Type B pancreatic cell (in vitro differentiated cells): ENCODE measurements around the gene PTPRT. TPM values are rescaled to one million over a fixed set of nuclear protein-coding genes. Genes with fewer than 3 reads are reported as not detected.

ENCODE experiments used
- DNase-seq: peaks from one replicate; pipeline ENCODE4 v3.0.0; 2021; ENCODE audit warnings: mixed read lengths; ENCODE audit not compliant: unreplicated experiment; ENCODE audit errors: extremely low spot score
- H3K27ac Mint-ChIP-seq: 2 replicates; pipeline ENCODE4 v1.8.0; 2021; ENCODE audit warnings: mild to moderate bottlenecking, mixed read lengths
- H3K27me3 Mint-ChIP-seq: 2 replicates; pipeline ENCODE4 v1.8.0; 2021; ENCODE audit warnings: mixed read lengths
- H3K36me3 Mint-ChIP-seq: 2 replicates; pipeline ENCODE4 v1.8.0; 2021; ENCODE audit warnings: mixed read lengths
- H3K4me1 Mint-ChIP-seq: one replicate; pipeline ENCODE4 v1.8.0; 2021; ENCODE audit warnings: mixed read lengths; ENCODE audit not compliant: unreplicated experiment
- H3K4me3 Mint-ChIP-seq: 2 replicates; pipeline ENCODE4 v1.8.0; 2021; ENCODE audit warnings: mild to moderate bottlenecking, mixed read lengths
- H3K9me3 Mint-ChIP-seq: 2 replicates; pipeline ENCODE4 v1.8.0; 2021; ENCODE audit warnings: mixed read lengths
- CTCF ChIP-seq: fragments of 200-600 bp; sonication (generic); conservative IDR thresholded peaks from 2 replicates; pipeline ENCODE4 v1.5.0; 2021; ENCODE audit warnings: antibody characterized with exemption, mild to moderate bottlenecking
- total RNA-seq: library from RNA; stranded (reverse); gene quantifications from 2 replicates; pipeline ENCODE4 v1.2.1, GENCODE V29; 2021; ENCODE audit warnings: low replicate concordance

PTPRT gene
- total RNA-seq, 1 donor from 2014 or later, result 7.0 TPM

- Mint-ChIP-seq H3K36me3 (no peaks in the 10 kb centered on the region), H3K27me3 (peaks cover 6% of the 10 kb centered on the region), H3K4me3 (no peak overlapping the region), H3K9me3 (no peaks in the 10 kb centered on the region), H3K4me1 (no peaks in the 10 kb centered on the region), H3K27ac (no peak overlapping the region)
- no peak for TF ChIP-seq CTCF
- no peak for DNase-seq
Observed at GRCh38 chr20:42429761-42430458, 759.8 kb downstream of the PTPRT start.

GRCh38 chr20:42419814-42420532, 769.7 kb downstream of the PTPRT start:
- no peak overlapping the region for H3K27ac Mint-ChIP-seq
- peaks cover 4% of the 10 kb centered on the region for H3K4me1 Mint-ChIP-seq
- no peak for TF ChIP-seq CTCF
- no peak overlapping the region for H3K4me3 Mint-ChIP-seq
- no peak for DNase-seq
- no peaks in the 10 kb centered on the region for H3K9me3 Mint-ChIP-seq
- no peaks in the 10 kb centered on the region for H3K36me3 Mint-ChIP-seq
- peaks cover 20% of the 10 kb centered on the region for H3K27me3 Mint-ChIP-seq

- Mint-ChIP-seq H3K27me3 (no peaks in the 10 kb centered on the region), H3K9me3 (no peaks in the 10 kb centered on the region), H3K4me1 (no peaks in the 10 kb centered on the region), H3K4me3 (no peak overlapping the region), H3K36me3 (no peaks in the 10 kb centered on the region), H3K27ac (no peak overlapping the region)
- DNase-seq, result no peak
- TF ChIP-seq CTCF, result no peak
Observed at GRCh38 chr20:42406826-42407225, 782.9 kb downstream of the PTPRT start.

- no peak for TF ChIP-seq CTCF
- Mint-ChIP-seq H3K27ac (no peak overlapping the region), H3K4me3 (no peak overlapping the region), H3K9me3 (no peaks in the 10 kb centered on the region), H3K27me3 (peaks cover 3% of the 10 kb centered on the region), H3K4me1 (peaks cover 4% of the 10 kb centered on the region), H3K36me3 (no peaks in the 10 kb centered on the region)
- no peak for DNase-seq
Observed at GRCh38 chr20:42402455-42402854, 787.3 kb downstream of the PTPRT start.

- H3K9me3 Mint-ChIP-seq, result no peaks in the 10 kb centered on the region
- no peaks in the 10 kb centered on the region for H3K36me3 Mint-ChIP-seq
- no peak for DNase-seq
- H3K4me3 Mint-ChIP-seq, result no peak overlapping the region
- no peak for TF ChIP-seq CTCF
- H3K4me1 Mint-ChIP-seq, result peaks cover 4% of the 10 kb centered on the region
- H3K27ac Mint-ChIP-seq, result no peak overlapping the region
- H3K27me3 Mint-ChIP-seq, result peaks cover 3% of the 10 kb centered on the region
Observed at GRCh38 chr20:42401613-42402012, 788.1 kb downstream of the PTPRT start.
